HepG2 (cell line): Measurements from ENCODE around the gene STX5. TPM values are rescaled to one million over a fixed set of nuclear protein-coding genes. Genes with fewer than 3 reads are reported as not detected.

Source experiments
- FIP1L1 ChIP-seq: fragments of 200-400 bp; formaldehyde crosslinking; IDR thresholded peaks from 2 replicates; pipeline ENCODE4 v1.6.1; 2018; ENCODE audit warnings: low read depth, mild to moderate bottlenecking, low read length, moderate library complexity, borderline replicate concordance; ENCODE audit not compliant: insufficient read depth
- HNRNPUL1 ChIP-seq: fragments of 200-400 bp; formaldehyde crosslinking; IDR thresholded peaks from 2 replicates; pipeline ENCODE4 v1.6.1; 2017; ENCODE audit warnings: low read depth, mild to moderate bottlenecking, low read length, moderate library complexity
- JUN ChIP-seq: sonication (generic); formaldehyde crosslinking; IDR thresholded peaks from 2 replicates; pipeline ENCODE4 v1.4.0; 2020; ENCODE audit warnings: mild to moderate bottlenecking, missing genetic modification reagents
- KAT7 ChIP-seq: IDR thresholded peaks from 2 replicates; pipeline ENCODE4 v1.6.1; 2018; ENCODE audit warnings: borderline replicate concordance, missing compliant biosample characterization
- KDM1A ChIP-seq: IDR thresholded peaks from 2 replicates; pipeline ENCODE4 v1.6.1; 2016; ENCODE audit warnings: missing compliant biosample characterization
- KLF11 ChIP-seq: IDR thresholded peaks from 2 replicates; pipeline ENCODE4 v1.6.1; 2016; ENCODE audit warnings: missing compliant biosample characterization
- NCOA2 ChIP-seq: sonication (generic); formaldehyde crosslinking; IDR thresholded peaks from 2 replicates; pipeline ENCODE4 v1.8.0; 2022; ENCODE audit warnings: inconsistent platforms
- NFE2 ChIP-seq: sonication (generic); formaldehyde crosslinking; IDR thresholded peaks from 2 replicates; pipeline ENCODE4 v1.4.0; 2020; ENCODE audit warnings: missing genetic modification reagents
- RFX1 ChIP-seq: fragments of 450-650 bp; IDR thresholded peaks from 2 replicates; pipeline ENCODE4 v1.6.1; 2017
- SETDB1 ChIP-seq: sonication (generic); formaldehyde crosslinking; IDR thresholded peaks from 2 replicates; pipeline ENCODE4 v1.5.1; 2020; ENCODE audit warnings: missing genetic modification reagents, mild to moderate bottlenecking, borderline replicate concordance
- SOX13 ChIP-seq, 3 experiments: fragments of 450-650 bp in 1 of 3; sonication (generic) in 1 of 3; formaldehyde crosslinking in 1 of 3; IDR thresholded peaks in 2 of 3; conservative IDR thresholded peaks in 1 of 3; 2 replicates each; pipeline versions ENCODE4 v1.5.0 to v1.6.1; 2016 to 2020; ENCODE audit warnings: antibody characterized with exemption in 1 of 3, mild to moderate bottlenecking in 1 of 3, missing compliant biosample characterization in 1 of 3, missing genetic modification reagents in 1 of 3, moderate library complexity in 1 of 3
- SP5 ChIP-seq: IDR thresholded peaks from 2 replicates; pipeline ENCODE4 v1.6.1; 2016; ENCODE audit warnings: low read depth, borderline replicate concordance
- XRCC5 ChIP-seq: fragments of 200-400 bp; formaldehyde crosslinking; optimal IDR thresholded peaks from 2 replicates; pipeline ENCODE3; 2017; ENCODE audit warnings: mild to moderate bottlenecking, low read length
- ZNF17 ChIP-seq: sonication (generic); formaldehyde crosslinking; IDR thresholded peaks from 2 replicates; pipeline ENCODE4 v1.5.0; 2020; ENCODE audit warnings: mild to moderate bottlenecking, missing genetic modification reagents
- ZNF274 ChIP-seq: sonication (generic); formaldehyde crosslinking; IDR thresholded peaks from 2 replicates; pipeline ENCODE4 v1.5.1; 2020; ENCODE audit warnings: mild to moderate bottlenecking, missing genetic modification reagents
- ZNF550 ChIP-seq: sonication (generic); formaldehyde crosslinking; IDR thresholded peaks from 2 replicates; pipeline ENCODE4 v1.4.0; 2020; ENCODE audit warnings: mild to moderate bottlenecking, missing genetic modification reagents, borderline replicate concordance
- ZNF556 ChIP-seq: sonication (generic); formaldehyde crosslinking; IDR thresholded peaks from 2 replicates; pipeline ENCODE4 v1.4.0; 2020; ENCODE audit warnings: mild to moderate bottlenecking, missing genetic modification reagents, borderline replicate concordance
- ZNF615 ChIP-seq: sonication (generic); formaldehyde crosslinking; IDR thresholded peaks from 2 replicates; pipeline ENCODE4 v1.5.0; 2020; ENCODE audit warnings: mild to moderate bottlenecking, missing genetic modification reagents, borderline replicate concordance
- ZNF724P ChIP-seq: sonication (generic); formaldehyde crosslinking; IDR thresholded peaks from 2 replicates; pipeline ENCODE4 v1.8.0; 2022; ENCODE audit warnings: missing genetic modification reagents, borderline replicate concordance
- polyA plus RNA-seq, 8 experiments: library from polyadenylated mRNA; depleted of rRNA in 3 of 8; stranded (reverse) in 7 of 8; unstranded in 1 of 8; fragments of >200 nt; fragmentation: Illumina TruSeq in 4 of 8; extraction: Trizol in 4 of 8; gene quantifications; 2 replicates each; pipeline versions ENCODE4 v1.2.1 to v1.2.3, GENCODE V29; 2011 to 2016; ENCODE audit warnings: low read depth in 4 of 8, missing spikeins in 1 of 8, mixed read lengths in 1 of 8; ENCODE audit not compliant: insufficient read depth in 1 of 8
- total RNA-seq, 5 experiments: library from RNA; depleted of rRNA; stranded (reverse); fragments of >200 nt; fragmentation: Illumina TruSeq; extraction: Trizol; gene quantifications; 2 replicates each; pipeline ENCODE4 v1.2.3, GENCODE V29; 2016; ENCODE audit warnings: low read depth in 1 of 5
- TF ChIP-seq, protein P1 (sequence below): sonication (generic); formaldehyde crosslinking; IDR thresholded peaks from 2 replicates; pipeline ENCODE4 v1.4.0; 2020; ENCODE audit warnings: low read depth, mild to moderate bottlenecking, missing genetic modification reagents
- TF ChIP-seq, protein P2 (sequence below): sonication (generic); formaldehyde crosslinking; IDR thresholded peaks from 2 replicates; pipeline ENCODE4 v1.8.0; 2022; ENCODE audit warnings: low read depth, missing genetic modification reagents
- TF ChIP-seq, protein P3 (sequence below): IDR thresholded peaks from 2 replicates; pipeline ENCODE4 v1.6.1; 2016
- TF ChIP-seq, protein P4 (sequence below): sonication (generic); formaldehyde crosslinking; IDR thresholded peaks from 2 replicates; pipeline ENCODE4 v1.8.1; 2023; ENCODE audit warnings: mild to moderate bottlenecking, missing genetic modification reagents, borderline replicate concordance
- TF ChIP-seq, protein P5 (sequence below): sonication (generic); formaldehyde crosslinking; conservative IDR thresholded peaks from 2 replicates; pipeline ENCODE4 v1.4.0; 2020; ENCODE audit warnings: missing genetic modification reagents

Gene STX5
- total and polyA plus RNA-seq, 2 of the 13 experiments (the other 11 are each of a cell fraction or from before 2014, with no cell fraction given), result 26.9 to 30.0 TPM

DNA sequence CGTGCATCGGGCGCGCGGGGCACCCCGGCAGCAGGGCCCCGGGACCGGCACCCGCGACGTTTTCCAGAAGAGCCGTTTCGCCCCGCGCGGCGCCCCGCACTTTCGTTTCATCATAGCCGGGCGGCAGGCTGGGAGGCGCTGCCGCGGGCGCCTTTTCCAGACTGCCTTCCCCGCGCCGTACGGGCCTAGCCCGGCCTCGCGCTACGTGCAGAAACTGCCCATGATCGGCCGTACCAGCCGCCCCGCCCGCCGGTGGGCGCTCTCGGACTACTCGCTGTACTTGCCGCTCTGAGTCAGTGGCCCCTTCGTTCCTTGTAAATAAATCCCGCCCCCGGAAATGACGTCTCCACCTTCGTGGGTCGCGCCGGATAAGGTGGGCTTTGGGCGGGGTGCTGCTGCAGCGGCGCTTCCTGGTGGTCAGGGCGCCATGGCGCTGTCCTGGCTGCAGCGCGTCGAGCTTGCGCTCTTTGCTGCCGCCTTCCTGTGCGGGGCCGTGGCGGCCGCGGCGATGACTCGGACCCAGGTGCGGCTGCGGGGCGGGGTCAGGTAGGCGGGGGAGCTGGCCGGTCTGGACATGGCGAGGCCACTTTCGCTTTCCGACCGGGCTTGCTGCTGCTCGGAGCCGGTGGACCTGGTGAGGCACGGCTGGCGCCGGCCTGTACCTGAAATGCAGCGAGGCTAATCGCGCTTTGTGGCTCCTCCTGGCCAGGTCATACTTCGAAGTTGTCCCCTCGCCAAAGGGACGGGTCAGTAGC lies 44.7 kb downstream of the STX5 start, which contains the start of gene TMEM179B (continued):
- TF ChIP-seq, protein P1, sequence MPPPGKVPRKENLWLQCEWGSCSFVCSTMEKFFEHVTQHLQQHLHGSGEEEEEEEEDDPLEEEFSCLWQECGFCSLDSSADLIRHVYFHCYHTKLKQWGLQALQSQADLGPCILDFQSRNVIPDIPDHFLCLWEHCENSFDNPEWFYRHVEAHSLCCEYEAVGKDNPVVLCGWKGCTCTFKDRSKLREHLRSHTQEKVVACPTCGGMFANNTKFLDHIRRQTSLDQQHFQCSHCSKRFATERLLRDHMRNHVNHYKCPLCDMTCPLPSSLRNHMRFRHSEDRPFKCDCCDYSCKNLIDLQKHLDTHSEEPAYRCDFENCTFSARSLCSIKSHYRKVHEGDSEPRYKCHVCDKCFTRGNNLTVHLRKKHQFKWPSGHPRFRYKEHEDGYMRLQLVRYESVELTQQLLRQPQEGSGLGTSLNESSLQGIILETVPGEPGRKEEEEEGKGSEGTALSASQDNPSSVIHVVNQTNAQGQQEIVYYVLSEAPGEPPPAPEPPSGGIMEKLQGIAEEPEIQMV, result peak; percentile 89
- TF ChIP-seq RFX1 (no peak), JUN (CRISPR knock-in tag) (0 out of 2 replicates have a peak, but pooled peaks have one; percentile 25), ZNF17 (CRISPR knock-in tag) (no peak), NCOA2 (peak; percentile 59), HNRNPUL1 (peak; percentile 34; the same call in 1 of the 2 replicates), ZNF615 (no peak), XRCC5 (peak; percentile 72), SETDB1 (CRISPR knock-in tag) (no peak), KDM1A (no peak), KLF11 (CRISPR knock-in tag) (peak; percentile 66; the same call in 1 of the 2 replicates), NFE2 (0 out of 2 replicates have a peak, but pooled peaks have one; percentile 5), KAT7 (CRISPR knock-in tag) (peak; percentile 87; the same call in 1 of the 2 replicates), FIP1L1 (0 out of 2 replicates have a peak, but pooled peaks have one; percentile 75), ZNF550 (CRISPR knock-in tag) (peak; percentile 93; the same call in 1 of the 2 replicates), ZNF724P (CRISPR knock-in tag) (peak; percentile 82; the same call in 1 of the 2 replicates), ZNF556 (CRISPR knock-in tag) (peak; percentile 94), ZNF274 (CRISPR knock-in tag) (peak; percentile 89), SOX13 (IDR thresholded peaks at IDR 0.05) (no peak), SOX13 (CRISPR knock-in tag; conservative IDR thresholded peaks at IDR 0.05 in 1 of 2, IDR thresholded peaks at IDR 0.05 in 1 of 2) (peak in 1 of 2 experiments; percentile 29; a peak in 2 of 4 replicates), SP5 (CRISPR knock-in tag) (peak; percentile 82)
- TF ChIP-seq, protein P2, sequence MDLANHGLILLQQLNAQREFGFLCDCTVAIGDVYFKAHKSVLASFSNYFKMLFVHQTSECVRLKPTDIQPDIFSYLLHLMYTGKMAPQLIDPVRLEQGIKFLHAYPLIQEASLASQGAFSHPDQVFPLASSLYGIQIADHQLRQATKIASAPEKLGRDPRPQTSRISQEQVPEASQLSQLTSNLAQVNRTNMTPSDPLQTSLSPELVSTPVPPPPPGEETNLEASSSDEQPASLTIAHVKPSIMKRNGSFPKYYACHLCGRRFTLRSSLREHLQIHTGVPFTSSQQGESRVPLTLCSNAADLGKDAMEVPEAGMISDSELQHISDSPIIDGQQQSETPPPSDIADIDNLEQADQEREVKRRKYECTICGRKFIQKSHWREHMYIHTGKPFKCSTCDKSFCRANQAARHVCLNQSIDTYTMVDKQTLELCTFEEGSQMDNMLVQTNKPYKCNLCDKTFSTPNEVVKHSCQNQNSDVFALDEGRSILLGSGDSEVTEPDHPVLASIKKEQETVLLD (CRISPR knock-in tag), result peak; percentile 74
- TF ChIP-seq, protein P3, sequence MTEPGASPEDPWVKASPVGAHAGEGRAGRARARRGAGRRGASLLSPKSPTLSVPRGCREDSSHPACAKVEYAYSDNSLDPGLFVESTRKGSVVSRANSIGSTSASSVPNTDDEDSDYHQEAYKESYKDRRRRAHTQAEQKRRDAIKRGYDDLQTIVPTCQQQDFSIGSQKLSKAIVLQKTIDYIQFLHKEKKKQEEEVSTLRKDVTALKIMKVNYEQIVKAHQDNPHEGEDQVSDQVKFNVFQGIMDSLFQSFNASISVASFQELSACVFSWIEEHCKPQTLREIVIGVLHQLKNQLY (CRISPR knock-in tag), result no peak
- TF ChIP-seq, protein P4, sequence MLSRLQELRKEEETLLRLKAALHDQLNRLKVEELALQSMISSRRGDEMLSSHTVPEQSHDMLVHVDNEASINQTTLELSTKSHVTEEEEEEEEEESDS (CRISPR knock-in tag), result peak; percentile 95
- TF ChIP-seq, protein P5, sequence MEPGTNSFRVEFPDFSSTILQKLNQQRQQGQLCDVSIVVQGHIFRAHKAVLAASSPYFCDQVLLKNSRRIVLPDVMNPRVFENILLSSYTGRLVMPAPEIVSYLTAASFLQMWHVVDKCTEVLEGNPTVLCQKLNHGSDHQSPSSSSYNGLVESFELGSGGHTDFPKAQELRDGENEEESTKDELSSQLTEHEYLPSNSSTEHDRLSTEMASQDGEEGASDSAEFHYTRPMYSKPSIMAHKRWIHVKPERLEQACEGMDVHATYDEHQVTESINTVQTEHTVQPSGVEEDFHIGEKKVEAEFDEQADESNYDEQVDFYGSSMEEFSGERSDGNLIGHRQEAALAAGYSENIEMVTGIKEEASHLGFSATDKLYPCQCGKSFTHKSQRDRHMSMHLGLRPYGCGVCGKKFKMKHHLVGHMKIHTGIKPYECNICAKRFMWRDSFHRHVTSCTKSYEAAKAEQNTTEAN (CRISPR knock-in tag), result 0 out of 2 replicates have a peak, but pooled peaks have one; percentile 33
